ENCODE data around the gene WDR59. TPM values are rescaled to one million over a fixed set of nuclear protein-coding genes. Genes with fewer than 3 reads are reported as not detected.

Gene WDR59
- polyA plus RNA-seq, 1 donor (not counting 4 experiments of a cell fraction or from before 2014, with no cell fraction given) = 59.7 TPM

DNA sequence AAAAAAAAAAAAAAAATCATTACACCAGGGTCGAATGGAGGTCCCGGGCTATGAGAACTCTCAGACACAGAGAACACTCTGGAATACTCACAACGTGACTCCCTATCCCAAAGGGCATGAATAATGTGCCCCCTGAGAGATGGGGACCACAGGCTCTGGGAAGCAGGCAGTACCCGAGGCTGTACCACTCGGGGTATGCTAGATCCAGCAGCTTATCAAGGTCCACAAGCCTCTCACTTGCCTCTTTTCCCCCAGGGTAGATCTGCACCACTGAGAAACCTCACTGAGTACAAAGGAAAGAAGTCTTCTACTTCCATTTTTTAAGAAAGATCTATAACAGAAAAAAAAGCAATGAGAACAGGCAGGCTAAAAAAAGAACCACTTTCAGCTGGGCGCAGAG is 40.5 kb downstream of the WDR59 start:
- Histone ChIP-seq H2AFZ (ENCODE audit: control insufficient read depth, low read length) (no peak overlapping the region), H3K9me1 (ENCODE audit: control insufficient read depth, extremely low read depth, insufficient read depth, low read length) (no peaks in the 10 kb centered on the region), H3K4me2 (ENCODE audit: control insufficient read depth, extremely low read depth, insufficient read depth, low read depth, low read length) (no peak overlapping the region), H3K27ac (ENCODE audit: control insufficient read depth, insufficient read depth, low read length) (no peak overlapping the region), H3K4me3 (ENCODE audit: control insufficient read depth in 2 of 3, extremely low read depth in 1 of 3, insufficient read depth in 2 of 3, low read depth in 1 of 3, low read length in 3 of 3) (no peak overlapping the region), H3K9ac (ENCODE audit: control insufficient read depth, extremely low read depth, insufficient read depth, low read length) (no peak overlapping the region), H3K36me3 (ENCODE audit: control insufficient read depth in 2 of 2, extremely low read depth in 1 of 2, insufficient read depth in 2 of 2, low read length in 2 of 2) (peaks cover 21 to 26% of the 10 kb centered on the region in 2 experiments), H3K4me1 (ENCODE audit: control insufficient read depth, extremely low read depth, insufficient read depth, low read length) (no peaks in the 10 kb centered on the region), H3K79me2 (ENCODE audit: control insufficient read depth, insufficient read depth, low read length) (no peaks in the 10 kb centered on the region), H3K27me3 (ENCODE audit: control insufficient read depth, extremely low read depth, insufficient read depth, low read length) (no peaks in the 10 kb centered on the region), H3K9me3 (ENCODE audit: control insufficient read depth, low read depth, low read length) (no peaks in the 10 kb centered on the region), H4K20me1 (ENCODE audit: control insufficient read depth, extremely low read depth, insufficient read depth, low read length) (no peaks in the 10 kb centered on the region)
- TF ChIP-seq, protein P1, sequence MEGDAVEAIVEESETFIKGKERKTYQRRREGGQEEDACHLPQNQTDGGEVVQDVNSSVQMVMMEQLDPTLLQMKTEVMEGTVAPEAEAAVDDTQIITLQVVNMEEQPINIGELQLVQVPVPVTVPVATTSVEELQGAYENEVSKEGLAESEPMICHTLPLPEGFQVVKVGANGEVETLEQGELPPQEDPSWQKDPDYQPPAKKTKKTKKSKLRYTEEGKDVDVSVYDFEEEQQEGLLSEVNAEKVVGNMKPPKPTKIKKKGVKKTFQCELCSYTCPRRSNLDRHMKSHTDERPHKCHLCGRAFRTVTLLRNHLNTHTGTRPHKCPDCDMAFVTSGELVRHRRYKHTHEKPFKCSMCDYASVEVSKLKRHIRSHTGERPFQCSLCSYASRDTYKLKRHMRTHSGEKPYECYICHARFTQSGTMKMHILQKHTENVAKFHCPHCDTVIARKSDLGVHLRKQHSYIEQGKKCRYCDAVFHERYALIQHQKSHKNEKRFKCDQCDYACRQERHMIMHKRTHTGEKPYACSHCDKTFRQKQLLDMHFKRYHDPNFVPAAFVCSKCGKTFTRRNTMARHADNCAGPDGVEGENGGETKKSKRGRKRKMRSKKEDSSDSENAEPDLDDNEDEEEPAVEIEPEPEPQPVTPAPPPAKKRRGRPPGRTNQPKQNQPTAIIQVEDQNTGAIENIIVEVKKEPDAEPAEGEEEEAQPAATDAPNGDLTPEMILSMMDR (optimal IDR thresholded peaks at IDR 0.05 in 1 of 3, IDR thresholded peaks at IDR 0.05 in 1 of 3, conservative IDR thresholded peaks at IDR 0.05 in 1 of 3; ENCODE audit: extremely low read depth in 1 of 3, insufficient read depth in 2 of 3, low read length in 3 of 3) = no peak
- TF ChIP-seq EZH2 (IDR thresholded peaks at IDR 0.05; ENCODE audit: low read length) = no peak
- FAIRE-seq (no peak), DNase-seq (ENCODE audit: low read depth, low spot score) (no peak)
- dilution Hi-C loops (cut with MboI; ENCODE audit: extremely low pct_ligation_motif_present, low sequenced_read_pairs) = no loop called here

DNA sequence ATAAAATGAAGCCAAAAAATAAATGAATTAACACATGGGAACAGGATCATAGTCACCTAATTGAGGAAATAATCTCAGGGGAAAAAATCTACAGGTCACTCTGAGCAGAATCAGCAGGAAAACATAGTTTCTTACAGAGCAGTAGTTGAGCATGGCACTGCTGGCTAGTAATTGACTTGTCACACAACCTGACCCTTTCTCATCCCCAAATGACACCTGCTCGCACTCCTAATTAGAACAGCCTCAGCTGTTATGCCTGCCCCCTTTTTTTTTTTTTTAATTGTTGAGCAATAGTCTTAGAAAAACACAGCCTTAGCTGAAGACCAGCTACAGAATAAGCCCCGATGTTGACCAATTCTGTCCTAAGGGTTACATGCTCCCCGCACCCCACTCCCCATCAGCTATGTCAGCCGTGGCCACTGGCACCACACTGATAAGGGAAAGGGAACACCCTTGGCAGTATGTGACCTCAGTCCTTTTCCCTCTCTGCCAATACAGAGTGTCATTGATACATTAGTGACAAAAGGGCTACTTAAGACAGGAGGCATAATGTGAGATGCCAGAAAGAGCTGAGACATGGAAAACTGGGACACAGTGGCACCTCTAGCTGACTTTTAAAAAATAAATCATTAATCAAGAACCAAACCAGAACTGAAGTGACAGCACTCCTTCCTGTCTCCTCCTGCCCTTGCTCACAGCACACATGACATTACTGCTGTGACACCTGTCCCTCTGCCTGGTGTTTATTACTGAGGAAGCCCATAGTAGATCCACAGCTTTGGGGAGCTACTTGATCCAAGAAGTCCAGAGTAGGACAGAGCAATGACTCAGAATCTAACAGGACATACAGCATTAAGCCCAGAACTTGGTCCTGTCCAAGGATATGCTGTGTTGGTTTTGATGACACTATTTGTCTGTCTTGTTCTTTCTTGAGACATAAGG is 41.7 kb downstream of the WDR59 start:
- dilution Hi-C loops (cut with MboI; ENCODE audit: extremely low pct_ligation_motif_present, low sequenced_read_pairs) = no loop called here
- Histone ChIP-seq H4K20me1 (ENCODE audit: control insufficient read depth, extremely low read depth, insufficient read depth, low read length) (no peaks in the 10 kb centered on the region), H3K9me3 (ENCODE audit: control insufficient read depth, low read depth, low read length) (no peaks in the 10 kb centered on the region), H3K4me3 (ENCODE audit: control insufficient read depth in 2 of 3, extremely low read depth in 1 of 3, insufficient read depth in 2 of 3, low read depth in 1 of 3, low read length in 3 of 3) (no peak overlapping the region), H3K27me3 (ENCODE audit: control insufficient read depth, extremely low read depth, insufficient read depth, low read length) (no peaks in the 10 kb centered on the region), H3K9me1 (ENCODE audit: control insufficient read depth, extremely low read depth, insufficient read depth, low read length) (no peaks in the 10 kb centered on the region), H3K4me1 (ENCODE audit: control insufficient read depth, extremely low read depth, insufficient read depth, low read length) (no peaks in the 10 kb centered on the region), H3K4me2 (ENCODE audit: control insufficient read depth, extremely low read depth, insufficient read depth, low read depth, low read length) (no peak overlapping the region), H3K36me3 (ENCODE audit: control insufficient read depth in 2 of 2, extremely low read depth in 1 of 2, insufficient read depth in 2 of 2, low read length in 2 of 2) (peaks cover 20 to 25% of the 10 kb centered on the region in 2 experiments), H3K27ac (ENCODE audit: control insufficient read depth, insufficient read depth, low read length) (no peak overlapping the region), H3K79me2 (ENCODE audit: control insufficient read depth, insufficient read depth, low read length) (no peaks in the 10 kb centered on the region), H2AFZ (ENCODE audit: control insufficient read depth, low read length) (no peak overlapping the region), H3K9ac (ENCODE audit: control insufficient read depth, extremely low read depth, insufficient read depth, low read length) (no peak overlapping the region)
- TF ChIP-seq, protein P1 (optimal IDR thresholded peaks at IDR 0.05 in 1 of 3, IDR thresholded peaks at IDR 0.05 in 1 of 3, conservative IDR thresholded peaks at IDR 0.05 in 1 of 3; ENCODE audit: extremely low read depth in 1 of 3, insufficient read depth in 2 of 3, low read length in 3 of 3) = no peak
- no peak for TF ChIP-seq EZH2 (IDR thresholded peaks at IDR 0.05; ENCODE audit: low read length)
- FAIRE-seq (no peak), DNase-seq (ENCODE audit: low read depth, low spot score) (no peak)

All from keratinocyte (primary cell).